HepG2 (cell line): ENCODE data around the gene PNP. TPM values are rescaled to one million over a fixed set of nuclear protein-coding genes. Genes with fewer than 3 reads are reported as not detected.

ENCODE experiments used
- ATF7-NPFF ChIP-seq: sonication (generic); formaldehyde crosslinking; IDR thresholded peaks from 2 replicates; pipeline ENCODE4 v1.8.1; 2023; ENCODE audit warnings: mild to moderate bottlenecking, low read depth, missing genetic modification reagents, moderate library complexity
- MAF1 ChIP-seq: sonication (generic); formaldehyde crosslinking; IDR thresholded peaks from 2 replicates; pipeline ENCODE4 v1.5.0; 2020; ENCODE audit warnings: missing genetic modification reagents, borderline replicate concordance
- RARA ChIP-seq: IDR thresholded peaks from 2 replicates; pipeline ENCODE4 v1.6.1; 2016; ENCODE audit warnings: missing genetic modification reagents, missing compliant biosample characterization
- SP4 ChIP-seq: sonication (generic); formaldehyde crosslinking; IDR thresholded peaks from 2 replicates; pipeline ENCODE4 v1.8.1; 2023; ENCODE audit warnings: mild to moderate bottlenecking, missing genetic modification reagents
- SP5 ChIP-seq: IDR thresholded peaks from 2 replicates; pipeline ENCODE4 v1.6.1; 2016; ENCODE audit warnings: low read depth, borderline replicate concordance
- TERF1 ChIP-seq: sonication (generic); formaldehyde crosslinking; IDR thresholded peaks from 2 replicates; pipeline ENCODE4 v1.8.0; 2022; ENCODE audit warnings: mild to moderate bottlenecking, missing genetic modification reagents, moderate library complexity
- ZNF10 ChIP-seq: sonication (generic); formaldehyde crosslinking; IDR thresholded peaks from 2 replicates; pipeline ENCODE4 v1.4.0; 2020; ENCODE audit warnings: mild to moderate bottlenecking, low read depth, missing genetic modification reagents, borderline replicate concordance
- ZNF280D ChIP-seq: sonication (generic); formaldehyde crosslinking; IDR thresholded peaks from 2 replicates; pipeline ENCODE4 v1.5.1; 2020; ENCODE audit warnings: mild to moderate bottlenecking, missing genetic modification reagents
- ZNF501 ChIP-seq: sonication (generic); formaldehyde crosslinking; IDR thresholded peaks from 2 replicates; pipeline ENCODE4 v1.5.1; 2020; ENCODE audit warnings: mild to moderate bottlenecking, moderate library complexity, missing genetic modification reagents
- polyA plus RNA-seq, 8 experiments: library from polyadenylated mRNA; depleted of rRNA in 3 of 8; stranded (reverse) in 7 of 8; unstranded in 1 of 8; fragments of >200 nt; fragmentation: Illumina TruSeq in 4 of 8; extraction: Trizol in 4 of 8; gene quantifications; 2 replicates each; pipeline versions ENCODE4 v1.2.1 to v1.2.3, GENCODE V29; 2011 to 2016; ENCODE audit warnings: low read depth in 4 of 8, missing spikeins in 1 of 8, mixed read lengths in 1 of 8; ENCODE audit not compliant: insufficient read depth in 1 of 8
- total RNA-seq, 5 experiments: library from RNA; depleted of rRNA; stranded (reverse); fragments of >200 nt; fragmentation: Illumina TruSeq; extraction: Trizol; gene quantifications; 2 replicates each; pipeline ENCODE4 v1.2.3, GENCODE V29; 2016; ENCODE audit warnings: low read depth in 1 of 5

Gene PNP
- total and polyA plus RNA-seq, 2 of the 13 experiments (the other 11 are each of a cell fraction or from before 2014, with no cell fraction given): 45.4 to 74.8 TPM

- TF ChIP-seq RARA (CRISPR knock-in tag): no peak
- no peak for TF ChIP-seq MAF1 (CRISPR knock-in tag)
- 0 out of 2 replicates have a peak, but pooled peaks have one; percentile 61 for TF ChIP-seq TERF1
- TF ChIP-seq SP5 (CRISPR knock-in tag): peak; percentile 4; the same call in 1 of the 2 replicates
- TF ChIP-seq SP4: no peak
- TF ChIP-seq ZNF280D (CRISPR knock-in tag): no peak
- peak; percentile 21; the same call in 1 of the 2 replicates for TF ChIP-seq ATF7-NPFF (CRISPR knock-in tag)
- 0 out of 2 replicates have a peak, but pooled peaks have one; percentile 79 for TF ChIP-seq ZNF10
- TF ChIP-seq ZNF501: peak; percentile 37
- TF ChIP-seq, all 625 proteins: peak for 84
These were observed 13.6 kb upstream of the PNP start (continued) for GRCh38 chr14:20455355-20456300.
